KOPT-K1 (cell line): ENCODE results near the gene HDHD5.

Experiments used
- H3K27ac ChIP-seq: fragments of 200-600 bp; sonication (generic); 2 replicates; pipeline ENCODE4 v1.5.1; 2016; ENCODE audit warnings: antibody characterized with exemption, mild to moderate bottlenecking, low read depth, low read length; ENCODE audit not compliant: poor library complexity, severe bottlenecking
- H3K36me3 ChIP-seq: fragments of 200-600 bp; sonication (generic); 2 replicates; pipeline ENCODE4 v1.5.1; 2017; ENCODE audit warnings: antibody characterized with exemption, mild to moderate bottlenecking, low read length, moderate library complexity; ENCODE audit not compliant: insufficient read depth
- H3K9me3 ChIP-seq: fragments of 200-600 bp; sonication (generic); 2 replicates; pipeline ENCODE4 v1.5.1; 2017; ENCODE audit warnings: antibody characterized with exemption, low read length, mild to moderate bottlenecking; ENCODE audit not compliant: insufficient read depth, poor library complexity, severe bottlenecking

HDHD5 gene

GRCh38 chr22:17106785-17107546 is 52.1 kb downstream of the HDHD5 start:
- Histone ChIP-seq H3K36me3 (peaks cover 88% of the 10 kb centered on the region), H3K27ac (no peak overlapping the region)

GRCh38 chr22:17106161-17106784 is 52.8 kb downstream of the HDHD5 start:
- Histone ChIP-seq H3K36me3 (peaks cover 94% of the 10 kb centered on the region), H3K9me3 (no peaks in the 10 kb centered on the region), H3K27ac (no peak overlapping the region)

More at GRCh38 chr22:17106785-17107546, 52.1 kb downstream of the HDHD5 start:
- H3K9me3 ChIP-seq, result no peaks in the 10 kb centered on the region

GRCh38 chr22:17105143-17106129 is 53.6 kb downstream of the HDHD5 start:
- Histone ChIP-seq H3K9me3 (no peaks in the 10 kb centered on the region), H3K27ac (no peak overlapping the region), H3K36me3 (peaks cover 94% of the 10 kb centered on the region)

- Histone ChIP-seq H3K27ac (no peak overlapping the region), H3K9me3 (no peaks in the 10 kb centered on the region), H3K36me3 (peaks cover 96% of the 10 kb centered on the region)
Observed at GRCh38 chr22:17104336-17104935, 54.6 kb downstream of the HDHD5 start.

GRCh38 chr22:17103351-17103750 is 55.7 kb downstream of the HDHD5 start:
- H3K36me3 ChIP-seq, result peaks cover 93% of the 10 kb centered on the region
- H3K9me3 ChIP-seq, result no peaks in the 10 kb centered on the region
- no peak overlapping the region for H3K27ac ChIP-seq

DNA sequence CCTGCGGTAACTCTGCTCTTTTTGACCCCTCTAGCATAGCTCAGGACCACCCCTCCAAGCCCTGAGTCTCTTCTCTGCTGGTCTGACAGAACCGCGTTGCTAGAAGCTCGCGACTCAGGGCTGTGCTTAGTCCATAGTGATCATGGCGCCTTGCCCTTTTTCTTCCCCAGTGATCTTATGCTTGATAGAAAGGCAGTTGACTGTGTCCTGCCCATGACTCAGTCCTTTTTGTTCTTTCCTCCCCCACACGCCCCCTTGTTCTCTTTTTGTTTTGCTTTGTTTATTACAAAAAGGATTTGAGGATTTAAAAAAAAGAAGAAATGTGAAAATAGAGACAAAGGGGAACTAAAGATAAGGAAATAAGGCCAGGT is 56.8 kb downstream of the HDHD5 start:
- no peak overlapping the region for H3K27ac ChIP-seq
- H3K36me3 ChIP-seq, result peaks cover 89% of the 10 kb centered on the region
- no peaks in the 10 kb centered on the region for H3K9me3 ChIP-seq

DNA sequence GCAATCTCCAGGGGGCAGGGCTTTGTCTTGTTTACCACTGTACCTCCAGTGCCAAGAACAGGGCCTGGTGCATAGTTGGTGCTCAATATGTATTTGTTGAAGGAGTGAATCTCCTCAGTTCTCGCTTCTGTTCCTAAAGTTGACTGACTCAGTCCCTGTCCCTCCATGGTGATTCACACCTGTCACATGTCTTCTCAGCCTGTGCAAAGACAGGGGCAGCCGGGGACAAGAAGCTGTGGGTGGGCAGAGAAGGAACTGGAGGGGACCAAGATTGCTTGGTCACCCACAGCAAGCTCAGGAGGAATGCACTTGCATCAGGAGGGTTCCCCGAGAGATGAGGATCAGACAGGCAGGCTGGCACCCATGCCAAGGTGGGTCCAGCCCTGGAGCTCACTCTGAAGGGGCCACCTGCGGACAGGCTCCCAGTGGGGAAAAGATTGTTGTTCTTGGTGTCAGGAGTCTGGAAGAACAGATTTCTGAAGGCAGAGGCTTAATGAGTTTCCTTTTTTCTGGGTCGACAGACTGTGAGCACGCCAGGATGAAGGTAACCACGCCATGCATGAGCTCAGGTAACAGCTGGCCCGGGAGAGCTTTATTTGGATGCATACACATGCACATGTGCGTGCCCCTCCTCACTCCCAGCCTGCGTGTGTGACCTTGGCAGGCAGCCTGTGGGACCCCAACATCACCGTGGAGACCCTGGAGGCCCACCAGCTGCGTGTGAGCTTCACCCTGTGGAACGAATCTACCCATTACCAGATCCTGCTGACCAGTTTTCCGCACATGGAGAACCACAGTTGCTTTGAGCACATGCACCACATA is 57.4 kb downstream of the HDHD5 start:
- Histone ChIP-seq H3K9me3 (no peaks in the 10 kb centered on the region), H3K36me3 (peaks cover 83% of the 10 kb centered on the region), H3K27ac (no peak overlapping the region)

- Histone ChIP-seq H3K9me3 (no peaks in the 10 kb centered on the region), H3K27ac (no peak overlapping the region), H3K36me3 (peaks cover 72% of the 10 kb centered on the region)
Observed at GRCh38 chr22:17100621-17101020, 58.5 kb downstream of the HDHD5 start.

DNA sequence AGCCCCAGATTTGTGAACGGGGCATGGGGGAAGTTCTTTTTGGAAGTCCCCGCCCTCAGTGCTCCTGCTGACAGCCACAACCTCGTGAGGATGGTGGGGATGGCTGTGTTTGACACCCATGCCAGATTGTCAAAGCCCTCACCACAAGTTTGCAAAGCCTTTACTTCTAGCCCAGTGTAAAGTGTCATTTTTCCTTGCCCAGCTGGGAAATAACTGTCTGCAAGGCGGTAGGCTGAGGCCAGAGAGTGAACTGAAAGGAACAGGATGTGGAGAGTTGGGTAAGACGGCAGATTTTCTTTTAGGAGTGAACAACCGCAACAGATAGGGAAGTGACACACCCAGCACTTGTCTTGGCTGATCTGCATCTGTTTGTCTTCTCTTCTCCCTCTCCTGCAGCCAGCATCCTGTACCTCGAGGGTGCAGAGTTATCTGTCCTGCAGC is 60.7 kb downstream of the HDHD5 start:
- Histone ChIP-seq H3K9me3 (no peaks in the 10 kb centered on the region), H3K27ac (peak overlapping the region; percentile 57), H3K36me3 (peaks cover 54% of the 10 kb centered on the region)

GRCh38 chr22:17097701-17098100 is 61.4 kb downstream of the HDHD5 start:
- Histone ChIP-seq H3K36me3 (peaks cover 47% of the 10 kb centered on the region), H3K9me3 (no peaks in the 10 kb centered on the region), H3K27ac (peak overlapping the region; percentile 57)

GRCh38 chr22:17097062-17097461 is 62.0 kb downstream of the HDHD5 start:
- peaks cover 40% of the 10 kb centered on the region for H3K36me3 ChIP-seq
- no peaks in the 10 kb centered on the region for H3K9me3 ChIP-seq
- peak overlapping the region; percentile 57 for H3K27ac ChIP-seq

DNA sequence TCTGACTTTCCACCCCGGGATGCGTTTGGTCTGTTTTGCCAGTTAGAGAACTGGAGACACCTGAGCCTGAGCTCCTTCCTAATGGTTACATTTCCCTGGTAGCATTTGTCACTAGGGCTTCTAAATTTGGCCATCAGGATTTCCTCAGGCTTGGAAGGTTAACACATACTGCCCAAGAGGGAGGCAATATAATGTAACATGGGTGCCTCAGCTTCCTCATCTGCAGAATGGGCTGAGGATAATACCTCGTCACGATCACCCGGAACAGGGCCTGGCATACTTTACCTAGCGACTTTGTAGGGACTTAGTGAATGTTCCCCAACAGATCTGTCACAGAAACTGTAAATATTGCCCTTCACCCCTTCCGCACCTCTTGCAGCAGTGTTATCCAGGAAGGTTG is 63.0 kb downstream of the HDHD5 start:
- Histone ChIP-seq H3K36me3 (peaks cover 31% of the 10 kb centered on the region), H3K9me3 (no peaks in the 10 kb centered on the region), H3K27ac (no peak overlapping the region)

GRCh38 chr22:17095538-17095937 is 63.5 kb downstream of the HDHD5 start:
- no peak overlapping the region for H3K27ac ChIP-seq
- H3K9me3 ChIP-seq, result no peaks in the 10 kb centered on the region
- peaks cover 25% of the 10 kb centered on the region for H3K36me3 ChIP-seq

DNA sequence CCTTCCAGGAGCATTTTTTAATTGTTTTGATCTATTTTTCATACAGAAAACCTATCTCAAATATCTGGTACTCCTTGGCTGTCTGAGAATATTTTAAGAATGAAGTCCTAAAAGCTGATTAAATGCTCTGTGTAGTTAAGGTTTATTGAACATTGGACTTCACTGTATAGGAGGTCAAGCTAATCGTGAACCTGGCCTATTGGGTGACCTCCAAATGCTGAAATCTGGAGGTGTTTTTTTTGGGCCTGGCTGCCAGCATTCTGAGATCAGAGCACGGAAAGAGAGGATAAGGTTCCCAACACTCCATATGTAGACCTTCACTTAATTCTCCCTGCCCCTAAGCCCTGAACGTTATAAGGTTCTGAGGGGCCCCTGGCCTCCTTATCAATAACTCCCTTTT is 66.0 kb downstream of the HDHD5 start:
- no peaks in the 10 kb centered on the region for H3K9me3 ChIP-seq
- H3K27ac ChIP-seq, result no peak overlapping the region
- H3K36me3 ChIP-seq, result peaks cover 6% of the 10 kb centered on the region; the same call in 1 of the 2 replicates
